Ishikawa (cell line): Measurements from ENCODE around the gene NXNL1.

Experiments used
- CEBPB ChIP-seq: IDR thresholded peaks from 2 replicates; pipeline ENCODE4 v1.6.1; 2012
- CREB1 ChIP-seq: IDR thresholded peaks from 2 replicates; pipeline ENCODE4 v1.6.1; 2012; ENCODE audit warnings: low read depth
- EGR1 ChIP-seq: IDR thresholded peaks from 2 replicates; pipeline ENCODE4 v1.6.1; 2012
- EP300 ChIP-seq: IDR thresholded peaks from 2 replicates; pipeline ENCODE4 v1.6.1; 2012; ENCODE audit warnings: borderline replicate concordance
- FOXM1 ChIP-seq: IDR thresholded peaks from 2 replicates; pipeline ENCODE4 v1.6.1; 2012; ENCODE audit warnings: low read depth, borderline replicate concordance
- MAX ChIP-seq: IDR thresholded peaks from 2 replicates; pipeline ENCODE4 v1.6.1; 2012
- NFIC ChIP-seq: IDR thresholded peaks from 2 replicates; pipeline ENCODE4 v1.6.1; 2012
- RAD21 ChIP-seq: IDR thresholded peaks from 2 replicates; pipeline ENCODE4 v1.6.1; 2012; ENCODE audit warnings: low read depth
- REST ChIP-seq: IDR thresholded peaks from 2 replicates; pipeline ENCODE4 v1.6.1; 2012; ENCODE audit warnings: low read depth, mild to moderate bottlenecking
- TAF1 ChIP-seq: IDR thresholded peaks from 2 replicates; pipeline ENCODE4 v1.6.1; 2012; ENCODE audit warnings: low read depth, mild to moderate bottlenecking
- TCF12 ChIP-seq: IDR thresholded peaks from 2 replicates; pipeline ENCODE4 v1.6.1; 2012; ENCODE audit warnings: low read depth
- TEAD4 ChIP-seq: IDR thresholded peaks from 2 replicates; pipeline ENCODE4 v1.6.1; 2012
- USF1 ChIP-seq: IDR thresholded peaks from 2 replicates; pipeline ENCODE4 v1.6.1; 2012
- YY1 ChIP-seq: IDR thresholded peaks from 2 replicates; pipeline ENCODE4 v1.6.1; 2012; ENCODE audit warnings: low read depth
- ZBTB7A ChIP-seq: IDR thresholded peaks from 2 replicates; pipeline ENCODE4 v1.6.1; 2012; ENCODE audit warnings: low read depth

Gene NXNL1

GRCh38 chr19:17414097-17414496 lies 46.6 kb downstream of the NXNL1 start:
- TF ChIP-seq RAD21 (no peak), NFIC (no peak), CREB1 (no peak), TEAD4 (no peak), USF1 (no peak), YY1 (no peak), EP300 (no peak), TAF1 (no peak), REST (no peak), ZBTB7A (no peak), TCF12 (no peak), MAX (no peak), FOXM1 (no peak), EGR1 (no peak), CEBPB (no peak)

GRCh38 chr19:17411801-17412200 lies 48.9 kb downstream of the NXNL1 start:
- TF ChIP-seq EP300, result no peak
- TF ChIP-seq CEBPB, result no peak
- TF ChIP-seq TCF12, result no peak
- no peak for TF ChIP-seq TEAD4
- TF ChIP-seq YY1, result no peak
- TF ChIP-seq REST, result no peak
- TF ChIP-seq FOXM1, result no peak

GRCh38 chr19:17409990-17410389 lies 50.7 kb downstream of the NXNL1 start:
- TF ChIP-seq EGR1, result no peak
- TF ChIP-seq TEAD4, result no peak
- TF ChIP-seq NFIC, result no peak
- TF ChIP-seq TCF12, result no peak
- TF ChIP-seq CEBPB, result no peak
- TF ChIP-seq REST, result no peak
- no peak for TF ChIP-seq MAX
- TF ChIP-seq YY1, result no peak
- TF ChIP-seq FOXM1, result no peak
- no peak for TF ChIP-seq CREB1
- no peak for TF ChIP-seq TAF1
- TF ChIP-seq RAD21, result no peak
- TF ChIP-seq ZBTB7A, result no peak
- TF ChIP-seq EP300, result no peak
- no peak for TF ChIP-seq USF1

GRCh38 chr19:17406887-17407196 lies 53.9 kb downstream of the NXNL1 start:
- TF ChIP-seq CREB1 (no peak), YY1 (no peak), TAF1 (no peak), NFIC (no peak), TEAD4 (no peak), REST (no peak), ZBTB7A (no peak), MAX (no peak), USF1 (no peak), RAD21 (no peak), CEBPB (no peak), FOXM1 (no peak), EP300 (no peak), EGR1 (no peak), TCF12 (no peak)
